ENCODE data around the gene CTSE.

The CTSE gene

GRCh38 chr1:206036663-206037455, 13.2 kb upstream of the CTSE start:
- TF ChIP-seq JUND (IDR thresholded peaks at IDR 0.05; ENCODE audit: low read depth), result no peak
- in situ Hi-C loops (cut with HindIII; ENCODE audit: low pct_unique_long_range_greater_than_20kb, low sequenced_read_pairs), result no loop called here
- DNase-seq (ENCODE audit: low read depth in 1 of 2, low spot score in 1 of 2), result no peak

GRCh38 chr1:206035027-206035426, 11.3 kb upstream of the CTSE start:
- no peak for TF ChIP-seq JUND (IDR thresholded peaks at IDR 0.05; ENCODE audit: low read depth)
- in situ Hi-C loops (cut with HindIII; ENCODE audit: low pct_unique_long_range_greater_than_20kb, low sequenced_read_pairs), result no loop called here
- no peak for DNase-seq (ENCODE audit: low read depth in 1 of 2, low spot score in 1 of 2)

GRCh38 chr1:206032380-206033140, 8.9 kb upstream of the CTSE start:
- in situ Hi-C loops (cut with HindIII; ENCODE audit: low pct_unique_long_range_greater_than_20kb, low sequenced_read_pairs), result no loop called here
- DNase-seq (ENCODE audit: low read depth in 1 of 2, low spot score in 1 of 2), result no peak
- no peak for TF ChIP-seq JUND (IDR thresholded peaks at IDR 0.05; ENCODE audit: low read depth)

- in situ Hi-C loops (cut with HindIII; ENCODE audit: low pct_unique_long_range_greater_than_20kb, low sequenced_read_pairs), result no loop called here
- peak; percentile 62 to 93 for DNase-seq (ENCODE audit: low read depth in 1 of 2, low spot score in 1 of 2)
- TF ChIP-seq JUND (IDR thresholded peaks at IDR 0.05; ENCODE audit: low read depth), result no peak
These were observed 7.0 kb upstream of the CTSE start for GRCh38 chr1:206030714-206031113.

GRCh38 chr1:206030191-206030590, 6.5 kb upstream of the CTSE start:
- TF ChIP-seq JUND (IDR thresholded peaks at IDR 0.05; ENCODE audit: low read depth), result no peak
- in situ Hi-C loops (cut with HindIII; ENCODE audit: low pct_unique_long_range_greater_than_20kb, low sequenced_read_pairs), result no loop called here
- DNase-seq (ENCODE audit: low read depth in 1 of 2, low spot score in 1 of 2), result no peak

- in situ Hi-C loops (cut with HindIII; ENCODE audit: low pct_unique_long_range_greater_than_20kb, low sequenced_read_pairs), result no loop called here
- no peak for TF ChIP-seq JUND (IDR thresholded peaks at IDR 0.05; ENCODE audit: low read depth)
- no peak for DNase-seq (ENCODE audit: low read depth in 1 of 2, low spot score in 1 of 2)
These were observed 5.8 kb upstream of the CTSE start for GRCh38 chr1:206029484-206029883.

- TF ChIP-seq JUND (IDR thresholded peaks at IDR 0.05; ENCODE audit: low read depth), result no peak
- no peak for DNase-seq (ENCODE audit: low read depth in 1 of 2, low spot score in 1 of 2)
- in situ Hi-C loops (cut with HindIII; ENCODE audit: low pct_unique_long_range_greater_than_20kb, low sequenced_read_pairs), result no loop called here
These were observed 1.7 kb upstream of the CTSE start for GRCh38 chr1:206025283-206025820.

- no peak for TF ChIP-seq JUND (IDR thresholded peaks at IDR 0.05; ENCODE audit: low read depth)
- in situ Hi-C loops (cut with HindIII; ENCODE audit: low pct_unique_long_range_greater_than_20kb, low sequenced_read_pairs), result no loop called here
These were observed 929 bp downstream of the CTSE start for GRCh38 chr1:206022766-206023165.

GRCh38 chr1:206021626-206022365, 1.9 kb downstream of the CTSE start:
- no peak for DNase-seq (ENCODE audit: low read depth in 1 of 2, low spot score in 1 of 2)
- in situ Hi-C loops (cut with HindIII; ENCODE audit: low pct_unique_long_range_greater_than_20kb, low sequenced_read_pairs), result no loop called here
- TF ChIP-seq JUND (IDR thresholded peaks at IDR 0.05; ENCODE audit: low read depth), result no peak

More at GRCh38 chr1:206022766-206023165, 929 bp downstream of the CTSE start:
- no peak for DNase-seq (ENCODE audit: low read depth in 1 of 2, low spot score in 1 of 2)

- in situ Hi-C loops (cut with HindIII; ENCODE audit: low pct_unique_long_range_greater_than_20kb, low sequenced_read_pairs), result no loop called here
- TF ChIP-seq JUND (IDR thresholded peaks at IDR 0.05; ENCODE audit: low read depth), result no peak
- DNase-seq (ENCODE audit: low read depth in 1 of 2, low spot score in 1 of 2), result no peak
These were observed 2.6 kb downstream of the CTSE start for GRCh38 chr1:206021008-206021625.

- no peak for TF ChIP-seq JUND (IDR thresholded peaks at IDR 0.05; ENCODE audit: low read depth)
- in situ Hi-C loops (cut with HindIII; ENCODE audit: low pct_unique_long_range_greater_than_20kb, low sequenced_read_pairs), result no loop called here
- no peak for DNase-seq (ENCODE audit: low read depth in 1 of 2, low spot score in 1 of 2)
These were observed 3.2 kb downstream of the CTSE start for GRCh38 chr1:206020393-206021007.

- TF ChIP-seq JUND (IDR thresholded peaks at IDR 0.05; ENCODE audit: low read depth), result no peak
- no peak for DNase-seq (ENCODE audit: low read depth in 1 of 2, low spot score in 1 of 2)
- in situ Hi-C loops (cut with HindIII; ENCODE audit: low pct_unique_long_range_greater_than_20kb, low sequenced_read_pairs), result no loop called here
These were observed 8.6 kb downstream of the CTSE start for GRCh38 chr1:206015071-206015470.

All from T47D (cell line).